ENCODE measurements around the gene LRRC8D. TPM values are rescaled to one million over a fixed set of nuclear protein-coding genes. Genes with fewer than 3 reads are reported as not detected.

The LRRC8D gene
- total and polyA plus RNA-seq, 9 of the 15 experiments (the other 6 are each of a cell fraction or from before 2014, with no cell fraction given) = 3.4 to 53.9 (median 15.9) TPM

DNA sequence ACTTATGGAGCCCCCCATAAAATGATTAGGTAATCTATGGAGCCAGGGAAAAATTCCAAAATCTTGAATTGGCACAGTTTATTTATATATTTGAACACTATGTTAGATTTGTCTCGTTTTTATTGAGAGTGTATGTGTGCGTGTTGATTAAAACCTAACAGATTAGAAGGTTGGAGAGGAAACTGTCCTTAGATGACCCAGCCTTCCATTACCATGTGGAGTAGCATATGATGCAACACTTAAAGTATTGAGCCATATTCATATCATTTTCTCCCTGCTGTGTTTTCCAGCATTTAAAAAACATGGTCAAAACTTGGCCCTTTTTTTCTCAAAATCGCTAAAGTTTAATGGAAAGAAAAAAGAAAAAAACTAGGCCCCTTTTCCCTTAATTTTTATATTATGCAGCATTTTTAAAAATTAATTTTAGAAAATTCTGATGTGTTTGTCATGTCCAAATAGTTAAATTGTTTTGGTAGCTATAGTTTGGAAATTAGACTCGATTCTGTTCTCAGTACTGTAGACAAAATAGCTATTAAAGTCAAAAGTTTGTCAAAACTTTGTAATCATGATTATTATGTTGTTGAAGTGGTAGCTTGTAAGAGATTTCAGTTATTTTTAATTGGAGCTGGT, 2.3 kb downstream of the LRRC8D start (continued):
- TF ChIP-seq, protein P1, sequence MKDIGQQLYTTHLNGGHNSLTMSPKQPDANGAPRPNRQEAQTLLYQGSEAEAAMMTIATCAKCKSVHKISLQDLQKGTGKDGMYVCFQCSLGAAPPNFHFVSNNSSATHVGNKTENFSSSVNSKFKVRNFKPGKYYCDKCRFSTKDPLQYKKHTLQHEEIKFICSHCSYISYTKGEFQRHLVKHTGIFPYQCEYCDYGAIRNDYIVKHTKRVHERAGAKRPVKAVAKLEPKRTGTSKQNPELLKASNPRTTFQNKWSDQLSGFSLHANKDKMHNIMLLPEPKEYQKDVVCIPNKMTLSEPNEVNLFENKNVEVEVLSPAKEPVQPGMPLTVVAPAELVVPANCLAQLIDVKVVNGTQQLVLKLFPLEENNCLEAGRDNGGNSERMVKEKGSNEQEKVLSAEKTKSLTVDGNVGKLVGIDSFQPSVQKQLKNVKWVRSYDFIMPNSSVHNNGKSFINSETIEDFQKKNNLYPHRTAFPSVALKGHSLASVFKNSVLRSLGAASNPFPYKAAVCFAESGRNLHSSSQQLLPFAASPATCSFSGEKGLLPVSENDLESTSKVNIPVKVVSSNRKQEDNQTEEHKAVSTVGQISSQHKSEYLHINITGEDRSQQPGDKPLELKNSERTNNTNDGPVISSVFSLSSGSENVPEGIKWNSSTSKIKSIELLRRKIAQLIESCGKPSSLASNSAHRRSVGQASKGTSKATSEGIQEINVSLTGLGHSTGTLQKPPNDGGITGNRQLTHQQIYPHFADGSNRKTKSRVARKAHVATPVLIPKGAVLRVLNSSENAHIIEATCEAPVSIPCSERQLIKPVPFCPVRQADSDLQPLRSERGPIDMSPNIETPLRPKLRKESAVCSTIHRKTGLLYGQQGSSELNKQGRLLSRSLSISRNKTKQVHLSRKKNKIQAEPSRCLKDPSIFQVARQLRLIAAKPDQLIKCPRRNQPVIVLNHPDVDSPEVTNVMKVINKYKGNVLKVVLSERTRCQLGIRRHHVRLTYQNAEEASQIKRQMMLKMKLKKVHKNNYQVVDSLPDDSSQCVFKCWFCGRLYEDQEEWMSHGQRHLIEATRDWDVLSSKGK (CRISPR knock-in tag; IDR thresholded peaks at IDR 0.05) = no peak
- TF ChIP-seq NR1H2 (CRISPR knock-in tag; IDR thresholded peaks at IDR 0.05) (no peak), RCOR1 (IDR thresholded peaks at IDR 0.05; ENCODE audit: borderline replicate concordance in 1 of 2, low read depth in 2 of 2, low read length in 2 of 2) (no peak; a peak in 1 of 4 replicates), PHF20 (IDR thresholded peaks at IDR 0.05; ENCODE audit: partially characterized antibody) (no peak), ZNF79 (CRISPR knock-in tag; IDR thresholded peaks at IDR 0.05; ENCODE audit: low read depth) (no peak), CXXC5 (CRISPR knock-in tag; IDR thresholded peaks at IDR 0.05) (no peak), ZNF583 (CRISPR knock-in tag; IDR thresholded peaks at IDR 0.05) (no peak), NR2C1 (IDR thresholded peaks at IDR 0.05) (no peak), NR2C1 (tag; IDR thresholded peaks at IDR 0.05) (no peak), LEF1 (IDR thresholded peaks at IDR 0.05) (no peak), ZNF121 (CRISPR knock-in tag; conservative IDR thresholded peaks at IDR 0.05) (no peak), BRF2 (IDR thresholded peaks at IDR 0.05; ENCODE audit: borderline replicate concordance, insufficient read depth, insufficient read length) (no peak), YBX1 (IDR thresholded peaks at IDR 0.05) (no peak), CBFA2T2 (conservative IDR thresholded peaks at IDR 0.05) (peak; percentile 20; the same call in 1 of the 2 replicates), FOSL1 (tag; conservative IDR thresholded peaks at IDR 0.05) (peak; percentile 52; the same call in 1 of the 2 replicates), KDM5B (IDR thresholded peaks at IDR 0.05; ENCODE audit: insufficient replicate concordance, low read depth, low read length) (peak; percentile 48), ZNF316 (IDR thresholded peaks at IDR 0.05) (no peak)
- TF ChIP-seq, protein P2, sequence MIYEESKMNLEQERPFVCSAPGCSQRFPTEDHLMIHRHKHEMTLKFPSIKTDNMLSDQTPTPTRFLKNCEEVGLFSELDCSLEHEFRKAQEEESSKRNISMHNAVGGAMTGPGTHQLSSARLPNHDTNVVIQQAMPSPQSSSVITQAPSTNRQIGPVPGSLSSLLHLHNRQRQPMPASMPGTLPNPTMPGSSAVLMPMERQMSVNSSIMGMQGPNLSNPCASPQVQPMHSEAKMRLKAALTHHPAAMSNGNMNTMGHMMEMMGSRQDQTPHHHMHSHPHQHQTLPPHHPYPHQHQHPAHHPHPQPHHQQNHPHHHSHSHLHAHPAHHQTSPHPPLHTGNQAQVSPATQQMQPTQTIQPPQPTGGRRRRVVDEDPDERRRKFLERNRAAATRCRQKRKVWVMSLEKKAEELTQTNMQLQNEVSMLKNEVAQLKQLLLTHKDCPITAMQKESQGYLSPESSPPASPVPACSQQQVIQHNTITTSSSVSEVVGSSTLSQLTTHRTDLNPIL (CRISPR knock-in tag; IDR thresholded peaks at IDR 0.05) = no peak
- TF ChIP-seq, protein P3, sequence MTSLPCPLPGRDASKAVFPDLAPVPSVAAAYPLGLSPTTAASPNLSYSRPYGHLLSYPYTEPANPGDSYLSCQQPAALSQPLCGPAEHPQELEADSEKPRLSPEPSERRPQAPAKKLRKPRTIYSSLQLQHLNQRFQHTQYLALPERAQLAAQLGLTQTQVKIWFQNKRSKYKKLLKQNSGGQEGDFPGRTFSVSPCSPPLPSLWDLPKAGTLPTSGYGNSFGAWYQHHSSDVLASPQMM (CRISPR knock-in tag; IDR thresholded peaks at IDR 0.05) = no peak
